BE2C (cell line): ENCODE results near the gene NIPAL1.

Experiments used
- DNase-seq: peaks from one replicate; pipeline ENCODE4 v3.0.0-alpha.2; 2020
- H3K27me3 ChIP-seq: fragments of 250-450 bp; sonication (Bioruptor Pico); 2 replicates; pipeline ENCODE4 v1.5.1; 2020; ENCODE audit warnings: mild to moderate bottlenecking
- H3K36me3 ChIP-seq: fragments of 250-450 bp; sonication (Bioruptor Pico); 2 replicates; pipeline ENCODE4 v1.5.1; 2020; ENCODE audit warnings: mild to moderate bottlenecking
- H3K4me1 ChIP-seq: fragments of 250-450 bp; sonication (Bioruptor Pico); 2 replicates; pipeline ENCODE4 v1.5.1; 2020
- H3K4me3 ChIP-seq: 2 replicates; pipeline ENCODE4 v1.5.1; 2011; ENCODE audit warnings: low read depth, low read length
- H3K9me3 ChIP-seq: fragments of 250-450 bp; sonication (Bioruptor Pico); 2 replicates; pipeline ENCODE4 v1.5.1; 2020
- TF ChIP-seq, protein P1 (sequence below): IDR thresholded peaks from 2 replicates; pipeline ENCODE4 v1.5.1; 2012; ENCODE audit warnings: mild to moderate bottlenecking, low read depth, low read length

The NIPAL1 gene

DNA sequence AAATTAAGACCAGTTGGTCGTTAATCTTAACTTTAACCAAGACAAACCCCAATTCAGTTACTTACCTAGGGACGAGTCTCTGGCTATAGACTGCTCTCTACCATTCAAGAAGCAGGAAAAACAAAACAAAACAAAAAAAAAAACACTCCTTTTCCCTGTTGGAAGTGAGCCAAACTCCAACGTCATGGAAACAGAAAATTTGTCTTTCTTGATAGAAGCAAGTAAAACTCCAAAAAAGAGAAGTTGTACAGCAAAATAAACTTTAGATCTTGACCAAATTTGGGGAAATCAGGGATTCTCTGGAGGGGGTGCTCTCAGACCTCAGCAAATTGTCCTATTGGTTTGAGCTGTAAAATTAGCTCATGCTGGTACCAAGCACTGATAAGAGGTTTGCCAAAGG, 3.7 kb upstream of the NIPAL1 start:
- H3K9me3 ChIP-seq = no peaks in the 10 kb centered on the region
- no peak for DNase-seq
- H3K36me3 ChIP-seq = no peaks in the 10 kb centered on the region
- peaks cover 12% of the 10 kb centered on the region for H3K27me3 ChIP-seq
- no peaks in the 10 kb centered on the region for H3K4me1 ChIP-seq
- TF ChIP-seq, protein P1, sequence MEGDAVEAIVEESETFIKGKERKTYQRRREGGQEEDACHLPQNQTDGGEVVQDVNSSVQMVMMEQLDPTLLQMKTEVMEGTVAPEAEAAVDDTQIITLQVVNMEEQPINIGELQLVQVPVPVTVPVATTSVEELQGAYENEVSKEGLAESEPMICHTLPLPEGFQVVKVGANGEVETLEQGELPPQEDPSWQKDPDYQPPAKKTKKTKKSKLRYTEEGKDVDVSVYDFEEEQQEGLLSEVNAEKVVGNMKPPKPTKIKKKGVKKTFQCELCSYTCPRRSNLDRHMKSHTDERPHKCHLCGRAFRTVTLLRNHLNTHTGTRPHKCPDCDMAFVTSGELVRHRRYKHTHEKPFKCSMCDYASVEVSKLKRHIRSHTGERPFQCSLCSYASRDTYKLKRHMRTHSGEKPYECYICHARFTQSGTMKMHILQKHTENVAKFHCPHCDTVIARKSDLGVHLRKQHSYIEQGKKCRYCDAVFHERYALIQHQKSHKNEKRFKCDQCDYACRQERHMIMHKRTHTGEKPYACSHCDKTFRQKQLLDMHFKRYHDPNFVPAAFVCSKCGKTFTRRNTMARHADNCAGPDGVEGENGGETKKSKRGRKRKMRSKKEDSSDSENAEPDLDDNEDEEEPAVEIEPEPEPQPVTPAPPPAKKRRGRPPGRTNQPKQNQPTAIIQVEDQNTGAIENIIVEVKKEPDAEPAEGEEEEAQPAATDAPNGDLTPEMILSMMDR = no peak
- H3K4me3 ChIP-seq = no peak overlapping the region

GRCh38 chr4:48015216-48015615, 1.4 kb upstream of the NIPAL1 start:
- no peak for DNase-seq
- no peaks in the 10 kb centered on the region for H3K36me3 ChIP-seq
- H3K9me3 ChIP-seq = no peaks in the 10 kb centered on the region
- no peak overlapping the region for H3K4me3 ChIP-seq
- H3K4me1 ChIP-seq = no peaks in the 10 kb centered on the region
- TF ChIP-seq, protein P1 = no peak
- H3K27me3 ChIP-seq = peaks cover 23% of the 10 kb centered on the region

GRCh38 chr4:48015678-48016077, 894 bp upstream of the NIPAL1 start:
- Histone ChIP-seq H3K4me3 (no peak overlapping the region), H3K27me3 (peaks cover 23% of the 10 kb centered on the region), H3K4me1 (no peaks in the 10 kb centered on the region), H3K9me3 (no peaks in the 10 kb centered on the region), H3K36me3 (no peaks in the 10 kb centered on the region)
- DNase-seq = no peak
- TF ChIP-seq, protein P1 = no peak

- Histone ChIP-seq H3K36me3 (no peaks in the 10 kb centered on the region), H3K27me3 (peaks cover 23% of the 10 kb centered on the region), H3K4me1 (no peaks in the 10 kb centered on the region), H3K9me3 (no peaks in the 10 kb centered on the region), H3K4me3 (peak overlapping the region; percentile 68)
- peak; percentile 41 for DNase-seq
- TF ChIP-seq, protein P1 = no peak
Observed at GRCh38 chr4:48017108-48017571, 568 bp downstream of the NIPAL1 start.

DNA sequence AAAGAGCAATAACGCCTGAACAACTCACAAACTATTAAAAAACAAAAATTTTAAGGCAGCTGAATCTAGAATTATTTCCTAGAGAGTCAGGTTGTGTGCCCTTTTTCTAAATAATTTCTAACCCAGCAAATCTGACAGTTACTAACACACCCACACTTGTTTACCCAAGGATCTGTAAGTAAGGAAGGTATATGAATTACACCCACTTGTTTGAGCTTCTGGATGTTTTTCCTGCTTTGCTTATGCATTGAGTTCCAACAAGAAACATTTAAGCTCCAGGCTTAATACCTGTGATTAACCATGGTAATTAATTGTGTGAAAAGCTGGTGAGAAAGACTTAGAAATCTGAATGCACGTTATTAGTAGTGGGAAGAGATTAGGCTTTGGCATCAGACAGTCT, 1.5 kb downstream of the NIPAL1 start:
- Histone ChIP-seq H3K4me1 (no peaks in the 10 kb centered on the region), H3K4me3 (no peak overlapping the region), H3K9me3 (no peaks in the 10 kb centered on the region), H3K27me3 (peaks cover 24% of the 10 kb centered on the region), H3K36me3 (no peaks in the 10 kb centered on the region)
- TF ChIP-seq, protein P1 = no peak
- no peak for DNase-seq

DNA sequence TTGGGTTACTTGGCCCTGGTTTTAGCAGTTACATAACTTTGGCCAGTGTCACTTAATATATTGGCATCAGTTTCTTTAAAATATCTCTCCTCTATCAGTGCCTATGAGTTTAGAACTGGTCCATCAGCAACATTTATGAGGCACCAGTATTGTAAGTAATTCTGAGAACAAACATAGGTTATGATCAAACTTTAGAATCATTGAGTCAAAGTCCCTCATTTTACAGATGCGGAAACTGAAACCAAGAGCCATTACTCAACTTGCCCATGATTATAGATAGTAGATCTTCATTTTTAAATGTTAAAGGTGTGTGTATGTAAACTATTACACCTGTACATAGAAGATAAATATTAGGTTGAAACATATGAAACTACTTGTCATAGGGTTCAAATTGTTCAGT, 4.5 kb downstream of the NIPAL1 start:
- no peaks in the 10 kb centered on the region for H3K36me3 ChIP-seq
- no peaks in the 10 kb centered on the region for H3K4me1 ChIP-seq
- TF ChIP-seq, protein P1 = no peak
- DNase-seq = no peak
- H3K27me3 ChIP-seq = peaks cover 37% of the 10 kb centered on the region
- H3K4me3 ChIP-seq = no peak overlapping the region
- no peaks in the 10 kb centered on the region for H3K9me3 ChIP-seq
